NT2/D1 (cell line): Measurements from ENCODE around the gene DYNLT5.

Experiments used
- YY1 ChIP-seq: IDR thresholded peaks from 2 replicates; pipeline ENCODE4 v1.6.1; 2011; ENCODE audit not compliant: insufficient read length, insufficient read depth
- ZNF274 ChIP-seq: IDR thresholded peaks from 2 replicates; pipeline ENCODE4 v1.6.1; 2011; ENCODE audit warnings: mild to moderate bottlenecking, low read depth, low read length

DNA sequence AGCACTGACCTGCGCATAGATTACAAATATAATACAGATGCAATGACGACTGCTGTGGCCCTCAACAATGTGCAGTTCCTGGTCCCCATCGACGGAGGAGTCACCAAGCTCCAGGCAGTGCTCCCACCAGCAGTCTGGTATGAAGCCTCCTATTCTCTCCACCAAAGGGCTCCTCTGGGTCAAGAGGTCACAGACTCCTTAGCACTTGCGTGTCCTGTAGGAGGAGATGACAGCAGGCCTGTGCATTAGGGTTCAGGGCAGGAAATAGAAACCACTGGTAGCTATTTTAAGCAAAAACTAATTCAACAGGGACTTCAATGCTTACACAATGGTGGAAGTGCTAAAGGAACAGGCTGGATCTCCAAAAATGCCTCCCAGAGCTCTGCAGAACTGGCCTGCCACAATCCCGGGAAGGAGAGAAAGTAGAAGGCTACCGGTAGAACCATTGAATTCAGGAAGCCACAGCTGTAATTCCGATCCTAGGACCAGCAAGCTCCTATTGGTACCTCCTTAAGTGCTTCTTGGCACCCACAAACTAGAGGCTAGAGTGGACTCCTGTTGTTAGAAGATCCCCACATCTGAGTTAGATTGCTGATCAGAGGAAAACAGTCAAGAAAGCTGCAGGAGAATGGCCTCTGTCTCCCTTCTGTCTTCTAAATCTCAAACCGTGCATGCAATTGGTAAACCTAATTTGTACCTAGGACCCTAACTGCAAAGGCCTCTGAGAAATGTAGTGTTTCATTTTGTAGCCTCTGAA is 12.7 kb upstream of the DYNLT5 start:
- TF ChIP-seq YY1 (no peak), ZNF274 (no peak)
